ENCODE results near the gene KIF26B.

- no peak for TF ChIP-seq CTCF (IDR thresholded peaks at IDR 0.05; ENCODE audit: insufficient read depth, low read length, poor library complexity, severe bottlenecking)
- no peak for TF ChIP-seq EZH2phosphoT487 (conservative IDR thresholded peaks at IDR 0.05; ENCODE audit: low read length)
These were observed 144.0 kb downstream of the KIF26B start for GRCh38 chr1:245298781-245299180.

Measured in SU-DHL-6 (cell line).